Endothelial cell (in vitro differentiated cells): Measurements from ENCODE around the gene HMCN2. TPM values are rescaled to one million over a fixed set of nuclear protein-coding genes. Genes with fewer than 3 reads are reported as not detected.
A peak's percentile ranks its signal among the peaks of the same experiment; 100 is the strongest.

ENCODE experiments used
- DNase-seq: peaks from one replicate; pipeline ENCODE4 v3.0.0; 2021; ENCODE audit warnings: low spot score
- H3K27ac Mint-ChIP-seq: one replicate; pipeline ENCODE4 v1.8.0; 2021; ENCODE audit warnings: mixed read lengths, inconsistent platforms; ENCODE audit not compliant: unreplicated experiment
- H3K27me3 Mint-ChIP-seq: one replicate; pipeline ENCODE4 v1.8.0; 2021; ENCODE audit warnings: mild to moderate bottlenecking, moderate library complexity, mixed read lengths, inconsistent platforms; ENCODE audit not compliant: unreplicated experiment
- H3K36me3 Mint-ChIP-seq: one replicate; pipeline ENCODE4 v1.8.0; 2021; ENCODE audit warnings: mild to moderate bottlenecking, low read depth, mixed read lengths, inconsistent platforms; ENCODE audit not compliant: unreplicated experiment
- H3K4me1 Mint-ChIP-seq: one replicate; pipeline ENCODE4 v1.8.0; 2021; ENCODE audit warnings: mild to moderate bottlenecking, mixed read lengths, inconsistent platforms; ENCODE audit not compliant: unreplicated experiment
- H3K4me3 Mint-ChIP-seq: one replicate; pipeline ENCODE4 v1.8.0; 2021; ENCODE audit warnings: mild to moderate bottlenecking, mixed read lengths, inconsistent platforms; ENCODE audit not compliant: unreplicated experiment
- H3K9me3 Mint-ChIP-seq: one replicate; pipeline ENCODE4 v1.8.0; 2021; ENCODE audit warnings: mixed read lengths, inconsistent platforms; ENCODE audit not compliant: unreplicated experiment
- total RNA-seq: library from RNA; stranded (reverse); fragmentation: NEBNext Ultra II Directional; extraction: Animal tissue kit (Norgen Biotek cat#: 25700); gene quantifications from one replicate; pipeline ENCODE4 v1.2.1, GENCODE V29; 2021; ENCODE audit not compliant: unreplicated experiment
- TF ChIP-seq, protein P1 (sequence below): fragments of 200-600 bp; sonication (generic); IDR thresholded peaks from one replicate; pipeline ENCODE4 v1.5.0; 2021; ENCODE audit warnings: antibody characterized with exemption; ENCODE audit not compliant: unreplicated experiment

The HMCN2 gene
- total RNA-seq, 1 donor from 2014 or later: 29.6 TPM

DNA sequence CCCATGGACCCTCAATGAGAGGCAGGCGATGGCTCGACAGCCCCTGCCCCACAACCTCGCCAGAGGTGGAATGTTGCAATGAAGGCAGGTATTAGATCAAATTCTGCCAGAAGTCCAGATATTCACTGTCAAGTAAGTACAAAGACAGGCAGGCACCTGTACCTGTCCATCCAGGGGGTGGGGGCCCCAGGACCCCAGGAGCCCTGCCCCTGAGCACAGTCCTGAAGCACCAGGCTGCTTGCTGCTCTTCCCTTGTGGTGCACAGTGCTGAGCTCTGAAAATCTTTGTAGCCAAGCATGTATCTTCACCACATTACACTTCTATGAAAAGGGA lies 26.2 kb upstream of the HMCN2 start:
- no peak overlapping the region for H3K27ac Mint-ChIP-seq
- no peaks in the 10 kb centered on the region for H3K36me3 Mint-ChIP-seq
- no peak overlapping the region for H3K4me3 Mint-ChIP-seq
- DNase-seq: no peak
- TF ChIP-seq, protein P1, sequence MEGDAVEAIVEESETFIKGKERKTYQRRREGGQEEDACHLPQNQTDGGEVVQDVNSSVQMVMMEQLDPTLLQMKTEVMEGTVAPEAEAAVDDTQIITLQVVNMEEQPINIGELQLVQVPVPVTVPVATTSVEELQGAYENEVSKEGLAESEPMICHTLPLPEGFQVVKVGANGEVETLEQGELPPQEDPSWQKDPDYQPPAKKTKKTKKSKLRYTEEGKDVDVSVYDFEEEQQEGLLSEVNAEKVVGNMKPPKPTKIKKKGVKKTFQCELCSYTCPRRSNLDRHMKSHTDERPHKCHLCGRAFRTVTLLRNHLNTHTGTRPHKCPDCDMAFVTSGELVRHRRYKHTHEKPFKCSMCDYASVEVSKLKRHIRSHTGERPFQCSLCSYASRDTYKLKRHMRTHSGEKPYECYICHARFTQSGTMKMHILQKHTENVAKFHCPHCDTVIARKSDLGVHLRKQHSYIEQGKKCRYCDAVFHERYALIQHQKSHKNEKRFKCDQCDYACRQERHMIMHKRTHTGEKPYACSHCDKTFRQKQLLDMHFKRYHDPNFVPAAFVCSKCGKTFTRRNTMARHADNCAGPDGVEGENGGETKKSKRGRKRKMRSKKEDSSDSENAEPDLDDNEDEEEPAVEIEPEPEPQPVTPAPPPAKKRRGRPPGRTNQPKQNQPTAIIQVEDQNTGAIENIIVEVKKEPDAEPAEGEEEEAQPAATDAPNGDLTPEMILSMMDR: no peak
- no peaks in the 10 kb centered on the region for H3K27me3 Mint-ChIP-seq
- peaks cover 22% of the 10 kb centered on the region for H3K4me1 Mint-ChIP-seq
- no peaks in the 10 kb centered on the region for H3K9me3 Mint-ChIP-seq

DNA sequence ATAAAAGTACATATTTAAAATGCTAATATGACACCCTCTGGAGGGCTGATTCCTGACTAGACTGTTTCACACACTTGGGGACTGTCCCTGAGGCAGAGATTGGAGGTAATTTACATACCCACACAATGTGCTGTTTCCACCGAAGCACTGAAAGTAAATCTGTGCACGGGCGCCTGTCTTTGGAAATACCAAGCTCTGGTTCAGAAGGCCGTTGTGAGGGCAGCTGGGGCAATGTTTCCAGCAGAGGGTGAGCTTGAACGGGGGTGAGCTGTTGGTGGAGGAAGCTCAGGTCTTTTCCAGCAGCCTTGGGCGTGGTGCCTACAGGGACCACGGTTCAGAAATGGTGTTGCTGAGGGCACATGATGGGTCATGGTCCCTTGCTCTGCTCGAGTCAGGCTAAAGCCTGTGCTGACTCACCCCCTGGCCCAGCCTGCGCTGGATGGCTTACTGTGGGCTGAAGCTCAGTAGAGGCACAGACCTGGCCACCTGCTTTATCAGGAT lies 25.8 kb upstream of the HMCN2 start:
- no peak for DNase-seq
- Mint-ChIP-seq H3K27ac (no peak overlapping the region), H3K9me3 (no peaks in the 10 kb centered on the region), H3K4me3 (no peak overlapping the region), H3K27me3 (peaks cover 2% of the 10 kb centered on the region), H3K36me3 (no peaks in the 10 kb centered on the region), H3K4me1 (peaks cover 22% of the 10 kb centered on the region)
- TF ChIP-seq, protein P1: no peak

DNA sequence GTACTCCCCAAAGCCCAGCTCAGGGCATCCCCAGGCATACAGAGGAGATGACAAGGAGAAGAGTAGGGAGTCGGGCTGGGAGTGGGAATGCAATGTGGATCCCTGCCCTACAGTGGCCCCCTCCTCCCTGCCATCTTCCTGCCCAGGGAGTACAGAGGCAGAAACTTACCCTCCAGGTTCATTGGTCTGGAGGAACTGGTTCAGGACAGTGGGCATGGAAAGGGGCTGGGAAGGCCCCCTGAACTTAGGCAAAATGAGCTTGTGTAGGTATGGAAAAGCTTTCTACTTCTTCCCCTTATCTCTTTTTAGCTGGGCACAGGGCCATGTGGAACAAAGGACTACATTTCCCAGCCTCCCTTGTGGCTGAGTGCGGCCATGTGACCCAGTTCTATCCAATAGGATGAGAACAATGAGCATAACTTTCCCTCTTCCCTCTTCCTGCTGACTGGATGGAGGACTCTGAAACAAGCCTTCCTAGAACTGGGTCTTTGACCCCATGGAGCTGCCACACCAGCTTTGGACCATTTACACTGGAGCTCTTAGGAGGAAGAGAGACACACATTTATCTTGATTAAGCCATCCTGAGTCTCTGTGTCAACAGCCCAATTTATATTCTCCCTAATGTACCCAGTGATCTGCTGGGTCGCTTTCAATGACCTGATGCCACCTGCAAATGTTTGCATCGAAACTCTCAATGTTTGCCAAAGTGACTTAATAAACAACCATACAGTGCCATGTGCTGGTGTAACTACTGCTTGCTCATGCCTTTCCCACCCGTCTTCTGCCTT lies 25.0 kb upstream of the HMCN2 start:
- Mint-ChIP-seq H3K27me3 (peaks cover 2% of the 10 kb centered on the region), H3K4me3 (no peak overlapping the region), H3K27ac (no peak overlapping the region), H3K9me3 (no peaks in the 10 kb centered on the region), H3K4me1 (peaks cover 22% of the 10 kb centered on the region), H3K36me3 (no peaks in the 10 kb centered on the region)
- DNase-seq: peak; percentile 51
- TF ChIP-seq, protein P1: no peak

DNA sequence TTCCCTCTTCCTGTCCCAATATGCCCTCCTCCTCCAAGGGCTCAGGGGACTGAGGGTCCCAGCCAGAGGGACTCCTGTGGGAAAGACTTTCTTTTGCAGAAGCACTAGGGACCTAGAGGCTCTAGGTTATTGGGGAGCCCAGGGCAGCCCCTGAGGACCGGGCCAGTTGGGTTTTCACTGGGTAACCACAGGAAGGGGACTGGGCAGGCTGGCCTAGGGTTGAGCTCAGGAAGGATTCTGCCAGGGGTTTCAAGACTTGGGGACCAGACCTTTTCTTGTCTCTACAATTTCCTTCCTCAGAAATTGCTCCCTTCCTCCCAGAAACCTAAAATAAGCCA lies 24.4 kb upstream of the HMCN2 start:
- H3K27ac Mint-ChIP-seq: no peak overlapping the region
- H3K27me3 Mint-ChIP-seq: peaks cover 2% of the 10 kb centered on the region
- H3K4me3 Mint-ChIP-seq: no peak overlapping the region
- no peaks in the 10 kb centered on the region for H3K9me3 Mint-ChIP-seq
- no peaks in the 10 kb centered on the region for H3K36me3 Mint-ChIP-seq
- DNase-seq: no peak
- H3K4me1 Mint-ChIP-seq: peaks cover 18% of the 10 kb centered on the region
- TF ChIP-seq, protein P1: no peak

DNA sequence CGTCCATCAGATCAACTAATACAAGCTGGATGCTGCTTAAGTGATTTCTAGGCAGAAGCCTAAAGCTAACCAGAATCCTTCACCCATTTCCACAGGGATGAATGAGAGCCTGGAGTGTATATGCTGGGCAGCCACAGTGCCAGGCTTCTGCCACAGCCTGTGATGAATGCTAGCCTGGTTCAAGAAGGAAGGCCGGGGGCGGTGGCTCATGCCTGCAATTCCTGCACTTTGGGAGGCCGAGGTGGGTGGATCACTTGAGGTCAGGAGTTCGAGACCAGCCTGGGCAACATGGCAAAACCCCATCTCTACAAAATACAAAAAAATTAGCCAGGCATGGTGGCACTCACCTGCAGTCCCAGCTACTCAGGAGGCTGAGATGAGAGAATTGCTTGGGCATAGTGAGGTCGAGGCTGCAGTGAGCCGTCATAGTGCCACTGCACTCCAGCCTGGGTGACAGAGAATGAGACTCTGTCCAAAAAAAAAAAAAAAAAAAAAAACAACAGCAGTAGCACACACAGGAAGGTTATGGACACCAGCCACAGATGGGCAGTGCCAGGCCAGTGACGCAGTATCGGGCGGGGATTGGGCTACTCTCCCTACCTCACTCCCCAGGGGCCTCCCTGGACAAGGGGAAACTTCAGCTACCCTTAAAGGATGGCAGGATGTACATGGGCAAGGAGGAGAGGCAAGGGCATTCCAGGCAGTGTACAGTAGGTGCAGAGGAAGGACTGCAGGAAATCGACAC lies 23.1 kb upstream of the HMCN2 start:
- Mint-ChIP-seq H3K27ac (peak overlapping the region; percentile 66), H3K27me3 (peaks cover 2% of the 10 kb centered on the region), H3K9me3 (no peaks in the 10 kb centered on the region), H3K36me3 (no peaks in the 10 kb centered on the region), H3K4me3 (peak overlapping the region; percentile 53), H3K4me1 (peaks cover 10% of the 10 kb centered on the region)
- TF ChIP-seq, protein P1: no peak
- no peak for DNase-seq
